CMK (cell line): ENCODE measurements around the gene SPTBN1.
"Not testable (repeated sequence)": the region's sequence is repeated elsewhere in the genome, so short reads cannot be mapped to it uniquely, and the experiment has no call there.

ENCODE experiments used
- DNase-seq: peaks from one replicate; pipeline ENCODE4 v3.0.0-alpha.2; 2010; ENCODE audit warnings: low read depth

The SPTBN1 gene

DNA sequence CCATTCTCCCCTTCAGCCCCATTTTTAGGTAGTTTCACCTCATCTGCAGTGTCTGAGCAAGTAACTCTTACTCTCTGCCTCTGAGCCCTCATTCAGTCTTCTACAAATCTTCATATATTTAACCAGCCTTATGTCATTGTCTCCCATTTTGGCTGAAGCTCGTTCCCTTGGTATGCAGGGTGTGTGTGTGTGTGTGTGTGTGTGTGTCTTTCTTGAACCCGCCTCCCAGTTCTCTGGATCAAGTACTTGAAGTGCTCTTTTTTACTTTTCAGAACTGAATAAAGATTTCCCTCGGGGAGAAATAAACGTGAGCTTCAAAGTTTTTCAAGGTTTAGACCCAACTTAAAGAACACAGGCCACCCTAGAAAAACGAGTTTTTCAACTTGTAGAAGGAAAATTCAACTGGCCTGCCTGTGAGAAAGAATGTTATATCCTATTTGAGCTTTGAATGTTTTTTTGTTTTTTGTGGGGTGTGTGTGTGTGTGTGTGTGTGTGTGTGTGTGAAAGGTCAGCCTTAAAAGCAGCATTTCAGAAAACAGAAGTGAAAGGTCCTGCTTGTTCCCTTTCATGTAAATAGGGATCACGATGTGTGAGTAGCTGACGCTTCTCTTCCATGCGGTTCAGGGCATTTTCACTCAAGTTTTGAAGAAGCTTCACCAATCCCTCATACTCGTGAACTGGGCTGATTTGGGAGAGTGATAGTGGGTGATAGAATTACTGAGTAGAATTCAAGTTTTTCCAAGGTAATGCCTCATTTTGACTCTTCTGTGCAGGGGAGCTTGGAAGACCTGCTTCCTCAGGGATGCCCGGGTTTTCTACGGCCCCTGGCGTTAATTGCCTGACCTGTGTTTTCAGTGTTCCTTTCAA, 216.7 kb downstream of the SPTBN1 start:
- no peak for DNase-seq

DNA sequence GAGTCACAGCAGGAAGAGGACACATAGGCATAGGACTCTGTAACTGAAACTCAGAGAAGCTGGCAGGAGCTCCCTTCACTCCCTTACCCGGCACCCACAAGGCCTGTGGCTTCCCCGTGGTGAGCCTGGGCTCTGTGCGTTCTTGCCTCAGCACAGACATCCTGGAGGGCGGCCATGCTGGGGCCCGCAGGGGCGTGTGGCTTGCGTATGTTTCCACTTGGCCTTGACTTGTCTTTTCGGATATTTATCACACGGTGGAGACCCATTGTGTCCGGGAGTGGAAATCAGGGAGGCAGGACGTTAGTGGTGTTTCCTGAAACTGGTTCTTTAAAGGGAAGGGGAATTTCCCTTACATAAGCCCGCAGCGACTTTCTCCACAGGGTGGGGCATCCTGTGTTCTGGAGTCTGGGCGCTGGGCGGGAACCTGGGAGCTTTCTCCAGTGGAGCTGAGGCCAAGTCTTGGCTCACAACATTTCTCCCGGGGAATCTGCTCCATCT, 217.4 kb downstream of the SPTBN1 start:
- no peak for DNase-seq

DNA sequence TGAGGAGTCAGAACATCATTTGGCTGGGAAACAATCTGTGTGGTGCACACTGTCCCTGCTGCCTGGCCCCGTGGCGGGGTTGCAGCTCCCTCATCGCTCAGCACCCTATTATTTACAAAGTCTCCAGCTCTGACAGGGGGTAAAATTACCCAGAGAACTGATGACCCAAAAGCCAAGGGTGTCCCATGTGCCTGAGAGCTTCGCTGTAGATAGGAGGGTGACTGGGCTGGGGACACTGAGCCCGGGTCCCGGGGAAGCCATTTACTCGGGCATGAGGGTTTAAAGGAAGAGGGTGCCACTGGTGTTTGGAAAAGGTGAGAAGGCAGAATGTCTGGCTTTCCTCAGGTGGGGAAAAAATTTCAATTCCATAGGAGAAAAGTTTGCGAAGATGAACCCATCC, 219.2 kb downstream of the SPTBN1 start:
- no peak for DNase-seq

DNA sequence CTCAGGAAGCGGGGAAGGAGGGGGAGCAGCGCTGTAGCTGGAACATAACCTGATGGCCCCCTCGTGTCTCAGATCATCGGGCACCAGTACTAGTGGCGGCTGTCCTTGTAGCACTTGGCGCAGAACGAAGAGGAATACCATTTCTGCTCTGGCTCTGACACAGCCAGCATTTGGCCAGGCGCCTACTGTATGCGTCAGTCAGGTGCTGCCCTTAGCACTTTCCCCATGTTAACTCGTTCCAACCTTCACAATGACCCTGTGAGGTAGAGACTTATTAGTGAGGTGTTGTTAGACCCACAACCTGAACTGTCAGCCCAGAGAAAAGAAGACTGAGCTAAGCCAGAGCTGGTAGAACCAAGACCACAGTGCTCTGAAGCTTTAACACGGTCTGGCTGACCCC, 219.6 kb downstream of the SPTBN1 start:
- no peak for DNase-seq

DNA sequence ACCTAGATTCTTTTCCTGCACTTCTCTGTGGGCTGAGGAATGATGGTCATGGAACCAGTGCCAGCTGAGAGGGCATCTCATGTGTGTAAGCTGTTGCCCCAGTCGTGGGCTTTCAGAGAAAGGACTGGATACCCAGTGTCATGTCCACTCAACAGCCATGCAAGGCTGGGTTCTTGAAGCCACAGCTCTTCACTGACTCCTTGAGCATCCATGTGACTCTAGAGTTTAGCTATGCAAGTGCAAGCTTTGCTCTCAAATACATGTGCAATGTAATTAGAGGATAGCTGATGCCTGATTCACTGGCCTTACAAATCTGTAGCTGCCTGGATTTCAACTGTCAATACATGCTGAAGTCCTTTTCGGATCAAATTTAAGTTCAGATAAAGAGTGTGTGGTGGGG, 220.5 kb downstream of the SPTBN1 start:
- DNase-seq, result no peak

DNA sequence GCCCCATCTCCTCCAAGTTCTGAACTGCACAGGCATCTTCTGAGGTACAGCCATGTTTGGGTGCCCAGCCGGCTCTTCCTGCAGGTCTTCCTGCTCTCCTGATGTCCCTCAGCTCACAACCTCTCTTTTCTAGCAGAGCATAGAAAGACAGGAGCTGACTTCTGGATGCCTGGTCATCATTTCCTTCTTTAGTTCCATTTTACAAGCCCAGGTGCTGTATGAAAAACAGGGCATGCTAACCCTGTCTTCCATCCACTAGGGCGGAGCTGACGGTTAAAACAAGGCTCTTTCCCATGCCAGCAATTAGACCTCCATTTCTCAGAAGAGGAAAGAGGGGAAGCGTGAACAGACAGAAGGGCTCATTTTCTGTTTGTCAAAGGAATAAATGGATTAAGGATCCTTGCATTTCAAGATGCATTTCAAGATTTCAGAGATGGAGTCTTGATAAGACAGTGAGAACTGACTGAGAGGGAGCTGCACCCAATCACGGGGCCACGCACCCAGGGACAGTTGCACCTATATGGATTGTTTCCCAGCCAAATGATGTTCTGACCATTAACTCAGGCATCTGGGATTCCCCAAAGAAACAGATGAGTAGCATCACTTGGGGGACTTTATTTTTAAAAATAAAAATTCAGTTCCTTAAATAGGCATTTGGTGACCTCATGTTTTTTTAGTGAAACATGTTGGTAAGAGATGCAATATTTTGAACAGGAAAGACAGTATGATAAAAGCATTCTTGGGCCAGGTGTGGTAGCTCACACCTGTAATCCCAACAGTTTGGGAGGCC, 221.5 kb downstream of the SPTBN1 start:
- no peak for DNase-seq

DNA sequence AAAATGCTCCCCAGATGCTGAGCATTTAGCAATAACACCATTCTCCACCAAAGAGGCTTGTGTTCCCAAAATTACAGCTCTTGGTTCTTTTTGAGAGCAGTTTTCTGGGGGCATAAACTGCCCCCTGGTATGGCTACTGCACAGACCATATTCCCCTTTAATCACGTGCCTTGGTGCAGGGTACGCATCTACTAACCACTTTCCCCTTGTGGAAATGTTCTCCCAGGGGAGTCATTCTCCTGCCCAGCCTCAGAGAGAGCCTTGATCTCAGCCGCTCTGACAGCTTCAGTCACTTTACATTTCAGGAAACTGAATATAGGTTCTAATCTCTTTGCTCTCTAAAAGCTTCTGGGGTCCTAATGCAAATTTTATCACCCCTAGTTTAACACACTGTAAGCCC, 222.6 kb downstream of the SPTBN1 start:
- DNase-seq, result no peak

DNA sequence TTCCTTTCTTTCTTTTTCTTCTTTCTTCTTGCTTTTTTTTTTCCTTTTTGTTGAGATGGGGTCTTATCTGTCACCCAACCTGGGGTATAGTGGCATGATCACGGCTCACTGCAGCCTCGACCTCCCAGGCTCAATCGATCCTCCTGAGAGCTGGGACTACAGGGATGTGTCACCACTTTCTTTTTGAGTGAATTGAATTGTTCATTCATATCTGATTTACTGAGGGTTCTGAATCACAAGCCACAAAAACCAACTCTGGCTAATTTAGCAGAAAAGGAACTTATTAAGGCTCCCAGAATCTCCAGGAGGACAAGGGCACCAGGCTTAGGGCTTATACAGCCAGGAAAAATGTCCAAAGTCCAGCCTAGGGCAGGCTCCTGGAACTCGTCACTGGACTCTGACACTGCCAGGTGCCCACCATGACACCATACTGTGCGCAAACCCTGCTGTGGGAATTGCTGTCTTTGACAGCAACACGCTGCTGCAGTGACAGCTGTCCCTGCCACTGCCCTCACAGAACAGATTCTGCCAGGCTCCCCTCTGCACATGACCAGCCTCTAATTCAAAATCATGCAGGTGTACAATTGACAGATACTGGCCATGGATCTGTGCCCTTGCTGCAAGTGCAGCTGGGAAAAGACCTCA, 224.4 kb downstream of the SPTBN1 start:
- no peak for DNase-seq

DNA sequence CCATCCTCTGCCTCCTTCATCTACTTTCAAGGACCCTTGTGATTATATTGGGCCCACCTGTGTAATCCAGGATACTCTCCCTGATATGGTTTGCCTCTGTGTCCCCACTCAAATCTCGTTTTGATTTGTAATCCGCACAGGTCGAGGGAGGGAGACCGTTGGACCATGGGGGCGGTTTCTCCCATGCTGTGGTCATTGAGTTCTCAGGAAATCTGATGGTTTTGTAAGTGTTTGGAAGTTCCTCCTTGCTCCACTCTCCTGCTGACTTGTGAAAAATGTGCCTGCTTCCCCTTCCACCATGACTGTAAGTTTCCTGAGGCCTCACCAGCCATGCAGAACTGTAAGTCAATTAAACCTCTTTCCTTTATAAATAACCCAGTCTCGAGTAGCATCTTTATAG, 225.3 kb downstream of the SPTBN1 start:
- no peak for DNase-seq

DNA sequence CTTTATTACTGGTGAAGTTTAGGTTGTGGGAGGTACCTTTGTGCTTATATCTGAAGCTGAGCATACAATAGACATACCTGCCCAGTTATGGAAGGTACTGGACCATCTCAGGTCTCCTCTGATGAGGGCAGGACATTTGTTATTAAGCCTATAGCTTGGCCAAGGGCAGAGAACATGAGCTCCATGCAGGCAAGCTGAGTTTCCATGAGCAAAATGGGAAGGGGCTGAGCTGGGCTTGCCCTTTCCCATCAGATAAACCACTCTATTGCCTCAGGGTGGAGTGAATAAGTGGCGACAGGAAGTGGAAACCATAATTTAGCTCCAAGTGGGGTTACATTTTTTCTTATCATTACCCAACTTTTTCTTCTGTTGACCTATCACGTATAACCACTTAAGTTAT, 227.5 kb downstream of the SPTBN1 start:
- no peak for DNase-seq

DNA sequence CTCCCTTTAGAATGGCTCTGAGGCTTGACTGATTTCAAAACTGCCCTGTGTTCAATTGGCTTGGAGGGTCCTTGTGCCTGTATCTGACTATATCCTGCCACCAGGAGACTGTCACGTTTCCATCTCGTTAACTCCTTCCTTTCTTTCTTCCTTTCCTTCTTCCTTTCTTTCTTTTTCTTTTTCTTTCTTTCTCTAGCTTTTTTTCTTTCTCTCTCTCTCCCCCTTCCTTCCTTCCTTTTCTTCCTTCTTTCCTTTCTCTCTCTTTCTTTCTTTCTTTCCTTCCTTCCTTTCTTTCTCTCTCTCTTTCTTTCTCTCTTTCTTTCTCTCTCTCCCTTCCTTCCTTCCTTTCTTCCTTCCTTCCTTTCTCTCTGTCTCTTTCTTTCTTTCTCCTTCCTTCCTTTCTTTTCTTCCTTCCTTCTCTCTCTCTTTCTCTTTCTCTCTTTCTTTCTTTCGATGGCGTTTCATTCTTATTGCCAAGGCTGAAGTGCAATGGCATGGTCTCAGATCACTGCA, 229.2 kb downstream of the SPTBN1 start:
- no peak for DNase-seq

DNA sequence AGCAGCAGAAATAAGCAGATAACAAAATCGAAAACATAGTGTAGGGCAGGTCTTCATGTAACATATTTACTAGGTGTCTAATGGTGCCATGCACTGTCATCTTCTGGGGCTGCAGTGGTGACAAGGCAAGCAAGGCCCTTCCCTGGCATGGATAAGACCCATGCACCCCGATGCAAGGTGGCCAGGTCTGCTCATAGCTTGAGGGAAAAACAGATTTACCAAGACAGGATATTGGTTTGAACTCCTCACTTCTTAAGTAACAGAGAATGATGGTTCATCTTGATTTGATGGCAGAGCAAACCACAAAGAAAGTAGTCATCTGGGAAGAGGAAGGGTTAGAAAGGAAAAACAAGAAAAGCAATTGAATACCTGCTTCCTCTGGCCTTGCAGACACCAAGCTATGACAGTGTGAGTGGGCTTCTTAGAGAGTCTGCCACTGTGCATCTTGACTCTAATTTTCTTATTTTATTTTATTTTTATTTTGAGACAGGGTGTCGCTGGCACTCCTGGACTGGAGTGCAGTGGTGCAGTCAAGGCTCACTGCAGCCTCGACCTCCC, 231.5 kb downstream of the SPTBN1 start:
- no peak for DNase-seq

DNA sequence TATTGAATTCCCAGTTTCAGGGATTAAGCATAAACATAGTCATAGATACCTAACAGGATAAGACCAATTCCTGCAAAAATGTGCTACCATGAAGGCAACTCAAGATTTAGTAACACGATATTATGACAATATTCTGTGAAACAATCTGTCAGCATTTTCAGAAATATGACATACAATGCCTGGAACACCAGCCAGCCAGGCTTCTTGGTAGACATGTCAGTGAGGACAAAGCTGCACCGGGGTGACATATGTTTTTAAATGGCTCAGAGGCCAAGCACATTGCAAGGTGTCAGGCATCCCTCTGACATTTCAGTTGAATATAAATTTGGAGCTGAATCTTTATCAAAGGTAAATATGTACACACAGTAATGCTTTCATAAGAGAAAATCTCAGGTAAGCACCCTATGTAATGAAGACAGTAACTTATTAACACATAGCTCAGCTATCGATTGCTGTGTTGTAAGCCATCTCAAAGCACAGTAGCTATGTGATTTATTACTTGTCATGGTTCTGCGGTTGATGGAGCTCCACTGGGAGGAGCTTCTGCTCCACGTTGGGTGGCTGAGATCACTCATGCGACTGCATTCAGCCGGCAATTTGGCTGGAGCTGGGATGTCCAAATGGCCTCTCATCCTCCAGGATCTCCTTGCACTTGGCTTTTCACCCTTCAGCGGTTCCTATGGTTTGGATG, 235.5 kb downstream of the SPTBN1 start:
- no peak for DNase-seq

DNA sequence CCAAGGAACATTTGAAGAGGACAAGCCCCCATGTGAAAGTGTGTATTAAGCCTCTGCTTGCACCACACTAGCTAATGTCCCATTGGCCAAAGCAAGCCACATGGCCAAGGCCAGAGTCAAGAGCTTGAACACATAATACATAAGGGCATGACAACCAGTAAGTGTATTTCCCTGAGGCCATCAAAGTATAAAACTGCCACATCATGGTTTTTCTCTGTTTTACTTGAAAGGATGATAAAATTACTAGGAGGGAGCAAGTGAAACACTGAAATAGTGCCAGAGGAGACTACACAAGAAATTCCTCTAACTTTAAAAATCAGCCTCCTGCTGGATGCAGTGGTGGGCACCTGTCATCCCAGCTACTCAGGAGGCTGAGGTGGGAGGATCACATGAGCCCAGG, 236.4 kb downstream of the SPTBN1 start:
- no peak for DNase-seq

DNA sequence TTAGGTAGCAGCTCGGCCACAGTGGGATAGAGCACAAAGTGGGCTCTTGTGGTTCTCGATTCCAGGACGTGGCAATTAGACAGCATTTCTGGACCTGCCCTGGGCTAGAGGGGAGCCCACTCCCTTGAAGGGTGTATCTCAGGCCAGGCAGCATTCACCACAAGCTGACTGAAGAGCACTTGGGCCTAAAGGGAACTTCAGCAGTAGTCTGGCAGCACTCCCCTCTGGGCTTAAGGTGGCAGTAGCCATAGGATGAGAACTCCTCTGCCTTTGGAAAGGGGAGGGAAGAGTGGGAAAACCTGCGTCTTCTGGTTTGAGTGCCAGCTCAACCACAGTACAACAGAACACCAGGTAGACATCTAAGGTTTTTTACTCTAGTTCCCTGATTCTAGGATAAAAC, 239.3 kb downstream of the SPTBN1 start:
- no peak for DNase-seq

DNA sequence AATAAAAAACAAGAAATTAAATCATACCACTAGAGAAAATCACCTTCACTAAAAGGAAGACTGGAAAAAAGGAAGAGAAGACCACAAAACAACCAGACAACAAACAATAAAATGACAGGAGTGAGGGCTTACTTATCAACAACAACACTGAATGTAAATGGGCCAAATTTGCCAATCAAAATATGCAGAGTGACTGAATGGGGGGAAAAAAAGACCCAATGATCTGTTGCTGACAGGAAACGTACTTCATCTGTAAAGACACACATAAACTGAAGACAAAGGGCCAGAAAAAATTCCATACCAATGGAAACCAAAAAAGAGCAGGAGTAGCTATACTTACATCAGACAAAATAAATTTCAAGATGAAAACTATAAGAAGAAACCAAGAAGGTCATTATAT, 241.8 kb downstream of the SPTBN1 start:
- DNase-seq, result no peak

DNA sequence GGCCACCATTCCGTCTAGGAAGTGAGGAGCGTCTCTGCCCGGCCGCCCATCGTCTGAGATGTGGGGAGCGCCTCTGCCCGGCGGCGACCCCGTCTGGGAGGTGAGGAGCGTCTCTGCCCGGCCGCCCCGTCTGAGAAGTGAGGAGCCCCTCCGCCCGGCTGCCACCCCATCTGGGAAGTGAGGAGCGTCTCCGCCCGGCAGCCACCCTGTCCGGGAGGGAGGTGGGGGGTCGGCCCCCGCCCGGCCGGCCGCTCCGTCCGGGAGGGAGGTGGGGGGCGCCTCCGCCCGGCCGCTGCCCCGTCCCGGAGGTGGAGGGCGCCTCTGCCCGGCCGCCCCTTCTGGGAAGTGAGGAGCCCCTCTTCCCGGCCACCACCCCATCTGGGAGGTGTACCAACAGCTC, 242.8 kb downstream of the SPTBN1 start:
- DNase-seq, result not testable (repeated sequence)

DNA sequence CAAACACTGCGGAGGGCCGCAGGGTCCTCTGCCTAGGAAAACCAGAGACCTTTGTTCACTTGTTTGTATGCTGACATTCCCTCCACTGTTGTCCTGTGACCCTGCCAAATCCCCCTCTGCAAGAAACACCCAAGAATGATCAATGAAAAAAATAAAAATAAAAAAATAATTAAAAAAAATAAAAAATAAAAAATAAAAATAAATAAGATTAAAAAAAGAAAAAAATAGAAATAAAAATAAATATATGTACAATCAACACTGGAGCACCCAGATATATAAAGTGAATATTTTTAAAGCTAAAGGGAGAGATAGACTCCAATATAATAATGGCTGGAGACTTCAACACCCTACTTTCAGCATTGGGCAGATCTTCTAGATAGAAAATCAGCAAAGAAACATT, 243.5 kb downstream of the SPTBN1 start:
- no peak for DNase-seq

DNA sequence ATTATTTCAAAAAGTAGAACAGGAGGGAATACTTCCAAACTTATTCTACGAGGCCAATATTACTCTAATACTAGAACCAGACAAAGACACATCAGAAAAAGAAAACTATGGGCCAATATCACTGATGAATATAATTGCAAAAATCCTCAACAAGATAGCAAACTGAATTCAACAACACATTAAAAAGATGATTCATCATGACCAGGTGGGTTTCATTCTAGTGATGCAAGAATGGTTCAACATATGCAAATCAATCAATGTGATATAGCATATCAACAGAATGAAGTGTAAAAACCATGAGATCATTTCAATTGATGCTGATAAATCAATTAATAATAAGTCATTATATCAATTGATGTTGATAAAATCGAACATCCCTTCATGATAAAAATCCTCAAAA, 244.9 kb downstream of the SPTBN1 start:
- no peak for DNase-seq

DNA sequence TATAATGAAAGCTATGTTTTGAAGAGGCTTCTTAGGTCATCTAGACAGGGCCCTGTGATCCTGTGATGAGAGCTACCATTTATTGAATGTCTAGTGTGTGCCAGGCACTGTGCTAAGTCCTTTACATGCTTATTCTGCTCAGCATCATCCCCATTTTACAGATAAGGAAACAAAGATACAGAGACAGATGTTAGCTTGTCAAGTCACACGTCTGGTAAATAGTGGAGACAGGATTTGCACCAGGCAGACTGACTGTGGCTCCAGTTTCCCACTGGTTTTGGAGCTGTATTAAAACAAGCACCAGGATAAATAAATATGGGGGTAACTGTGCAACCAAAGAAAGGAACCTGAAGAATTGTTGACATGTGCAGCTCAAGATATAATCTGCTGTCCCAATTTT, 248.1 kb downstream of the SPTBN1 start:
- no peak for DNase-seq
